ENCODE measurements around the gene KDM6B.

KDM6B gene

GRCh38 chr17:7850701-7851437 is 16.9 kb downstream of the KDM6B start:
- H2AFZ ChIP-seq (ENCODE audit: low read length): peak overlapping the region; percentile 55; the same call in 1 of the 2 replicates
- H3K27ac ChIP-seq (ENCODE audit: low read length): no peak overlapping the region
- H3K4me2 ChIP-seq (ENCODE audit: low read depth, low read length): peak overlapping the region; percentile 80

GRCh38 chr17:7851438-7852261 is 17.6 kb downstream of the KDM6B start:
- Histone ChIP-seq H3K27ac (ENCODE audit: low read length) (no peak overlapping the region), H3K4me2 (ENCODE audit: low read depth, low read length) (peak overlapping the region; percentile 80), H3K79me2 (ENCODE audit: low read length) (peaks cover 16% of the 10 kb centered on the region), H3K36me3 (replicated peaks; ENCODE audit: insufficient read depth, low read length) (no peaks in the 10 kb centered on the region), H3K4me1 (ENCODE audit: low read length) (peaks cover 13% of the 10 kb centered on the region), H3K9ac (ENCODE audit: low read length) (peak overlapping the region; percentile 45), H3K27me3 (replicated peaks; ENCODE audit: insufficient read depth, low read length) (no peaks in the 10 kb centered on the region), H3F3A (ENCODE audit: insufficient read depth, low read length) (peaks cover 6% of the 10 kb centered on the region; the same call in 1 of the 2 replicates), H3K4me3 (ENCODE audit: low read length) (peak overlapping the region; percentile 64), H3K9me2 (replicated peaks; ENCODE audit: insufficient read depth, low read length) (no peaks in the 10 kb centered on the region), H3K9me3 (replicated peaks; ENCODE audit: insufficient read depth, low read length) (no peaks in the 10 kb centered on the region), H2AFZ (ENCODE audit: low read length) (peak overlapping the region; percentile 55; the same call in 1 of the 2 replicates), H4K20me1 (ENCODE audit: insufficient read depth, low read length) (no peaks in the 10 kb centered on the region)
- TF ChIP-seq CTCF (IDR thresholded peaks at IDR 0.05; ENCODE audit: low read length): peak; percentile 91
- no peak for TF ChIP-seq EZH2 (optimal IDR thresholded peaks at IDR 0.05; ENCODE audit: low read depth, low read length)
- no peak for TF ChIP-seq EZH2phosphoT487 (IDR thresholded peaks at IDR 0.05; ENCODE audit: low read length)
- peak; percentile 95 for DNase-seq

More at GRCh38 chr17:7850701-7851437, 16.9 kb downstream of the KDM6B start:
- no peak for TF ChIP-seq EZH2phosphoT487 (IDR thresholded peaks at IDR 0.05; ENCODE audit: low read length)
- Histone ChIP-seq H3K9me2 (replicated peaks; ENCODE audit: insufficient read depth, low read length) (no peaks in the 10 kb centered on the region), H3K36me3 (replicated peaks; ENCODE audit: insufficient read depth, low read length) (no peaks in the 10 kb centered on the region), H3K9me3 (replicated peaks; ENCODE audit: insufficient read depth, low read length) (no peaks in the 10 kb centered on the region), H3K4me1 (ENCODE audit: low read length) (peaks cover 12% of the 10 kb centered on the region), H4K20me1 (ENCODE audit: insufficient read depth, low read length) (no peaks in the 10 kb centered on the region), H3K27me3 (replicated peaks; ENCODE audit: insufficient read depth, low read length) (no peaks in the 10 kb centered on the region), H3K9ac (ENCODE audit: low read length) (peak overlapping the region; percentile 45), H3K79me2 (ENCODE audit: low read length) (peaks cover 9% of the 10 kb centered on the region), H3K4me3 (ENCODE audit: low read length) (peak overlapping the region; percentile 64), H3F3A (ENCODE audit: insufficient read depth, low read length) (no peaks in the 10 kb centered on the region)
- DNase-seq: no peak

- Histone ChIP-seq H3K9me2 (replicated peaks; ENCODE audit: insufficient read depth, low read length) (no peaks in the 10 kb centered on the region), H4K20me1 (ENCODE audit: insufficient read depth, low read length) (no peaks in the 10 kb centered on the region), H3K27ac (ENCODE audit: low read length) (no peak overlapping the region), H3K4me3 (ENCODE audit: low read length) (no peak overlapping the region), H3K79me2 (ENCODE audit: low read length) (peaks cover 16% of the 10 kb centered on the region), H3K9me3 (replicated peaks; ENCODE audit: insufficient read depth, low read length) (no peaks in the 10 kb centered on the region), H3K4me2 (ENCODE audit: low read depth, low read length) (peak overlapping the region; percentile 46; the same call in 1 of the 2 replicates), H3K36me3 (replicated peaks; ENCODE audit: insufficient read depth, low read length) (no peaks in the 10 kb centered on the region), H3F3A (ENCODE audit: insufficient read depth, low read length) (peaks cover 10% of the 10 kb centered on the region; the same call in 1 of the 2 replicates), H3K9ac (ENCODE audit: low read length) (no peak overlapping the region), H2AFZ (ENCODE audit: low read length) (no peak overlapping the region), H3K4me1 (ENCODE audit: low read length) (peaks cover 13% of the 10 kb centered on the region), H3K27me3 (replicated peaks; ENCODE audit: insufficient read depth, low read length) (no peaks in the 10 kb centered on the region)
- DNase-seq: no peak
- no peak for TF ChIP-seq EZH2phosphoT487 (IDR thresholded peaks at IDR 0.05; ENCODE audit: low read length)
- no peak for TF ChIP-seq EZH2 (optimal IDR thresholded peaks at IDR 0.05; ENCODE audit: low read depth, low read length)
- TF ChIP-seq CTCF (IDR thresholded peaks at IDR 0.05; ENCODE audit: low read length): no peak
These were observed 18.2 kb downstream of the KDM6B start for GRCh38 chr17:7852262-7852670.

Data from MM.1S (cell line).